ENCODE measurements around the gene HOXB5.

- TF ChIP-seq, protein P1, sequence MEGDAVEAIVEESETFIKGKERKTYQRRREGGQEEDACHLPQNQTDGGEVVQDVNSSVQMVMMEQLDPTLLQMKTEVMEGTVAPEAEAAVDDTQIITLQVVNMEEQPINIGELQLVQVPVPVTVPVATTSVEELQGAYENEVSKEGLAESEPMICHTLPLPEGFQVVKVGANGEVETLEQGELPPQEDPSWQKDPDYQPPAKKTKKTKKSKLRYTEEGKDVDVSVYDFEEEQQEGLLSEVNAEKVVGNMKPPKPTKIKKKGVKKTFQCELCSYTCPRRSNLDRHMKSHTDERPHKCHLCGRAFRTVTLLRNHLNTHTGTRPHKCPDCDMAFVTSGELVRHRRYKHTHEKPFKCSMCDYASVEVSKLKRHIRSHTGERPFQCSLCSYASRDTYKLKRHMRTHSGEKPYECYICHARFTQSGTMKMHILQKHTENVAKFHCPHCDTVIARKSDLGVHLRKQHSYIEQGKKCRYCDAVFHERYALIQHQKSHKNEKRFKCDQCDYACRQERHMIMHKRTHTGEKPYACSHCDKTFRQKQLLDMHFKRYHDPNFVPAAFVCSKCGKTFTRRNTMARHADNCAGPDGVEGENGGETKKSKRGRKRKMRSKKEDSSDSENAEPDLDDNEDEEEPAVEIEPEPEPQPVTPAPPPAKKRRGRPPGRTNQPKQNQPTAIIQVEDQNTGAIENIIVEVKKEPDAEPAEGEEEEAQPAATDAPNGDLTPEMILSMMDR (IDR thresholded peaks at IDR 0.05), result no peak
- TF ChIP-seq POLR2A (IDR thresholded peaks at IDR 0.05), result no peak
These were observed 1.9 kb upstream of the HOXB5 start for GRCh38 chr17:48595278-48595999.
